Effector memory CD4-positive, alpha-beta T cell (primary cell): ENCODE data around the gene CLDN8.

Experiments
- DNase-seq, 3 donors: peaks; one replicate each; pipeline ENCODE4 v3.0.0-alpha.2; 2020
- H3K27ac ChIP-seq: 2 replicates; pipeline ENCODE4 v1.7.0; 2013; ENCODE audit warnings: mild to moderate bottlenecking, low read length, moderate library complexity; ENCODE audit not compliant: insufficient read depth, poor library complexity, severe bottlenecking
- H3K27me3 ChIP-seq: replicated peaks from 2 replicates; pipeline ENCODE4 v1.7.0; 2013; ENCODE audit warnings: mild to moderate bottlenecking, low read length; ENCODE audit not compliant: insufficient read depth, control insufficient read depth, poor library complexity, severe bottlenecking
- H3K36me3 ChIP-seq: 2 replicates; pipeline ENCODE4 v1.7.0; 2013; ENCODE audit warnings: mild to moderate bottlenecking, low read length, moderate library complexity; ENCODE audit not compliant: control insufficient read depth, insufficient read depth
- H3K4me1 ChIP-seq: 2 replicates; pipeline ENCODE4 v1.7.0; 2013; ENCODE audit warnings: low read length, mild to moderate bottlenecking; ENCODE audit not compliant: control insufficient read depth, insufficient read depth, poor library complexity, severe bottlenecking
- H3K4me3 ChIP-seq: 2 replicates; pipeline ENCODE4 v1.7.0; 2013; ENCODE audit warnings: low read length, low read depth, mild to moderate bottlenecking; ENCODE audit not compliant: insufficient read depth, poor library complexity, severe bottlenecking
- H3K9me3 ChIP-seq: 2 replicates; pipeline ENCODE4 v1.7.0; 2013; ENCODE audit warnings: mild to moderate bottlenecking, low read length, moderate library complexity; ENCODE audit not compliant: control insufficient read depth
- total RNA-seq, 3 donors: gene quantifications; one replicate each; lab custom pipeline; 2026; lab: John Stamatoyannopoulos, UW

The CLDN8 gene
- total RNA-seq, result 0 reads per million in 3 donors

DNA sequence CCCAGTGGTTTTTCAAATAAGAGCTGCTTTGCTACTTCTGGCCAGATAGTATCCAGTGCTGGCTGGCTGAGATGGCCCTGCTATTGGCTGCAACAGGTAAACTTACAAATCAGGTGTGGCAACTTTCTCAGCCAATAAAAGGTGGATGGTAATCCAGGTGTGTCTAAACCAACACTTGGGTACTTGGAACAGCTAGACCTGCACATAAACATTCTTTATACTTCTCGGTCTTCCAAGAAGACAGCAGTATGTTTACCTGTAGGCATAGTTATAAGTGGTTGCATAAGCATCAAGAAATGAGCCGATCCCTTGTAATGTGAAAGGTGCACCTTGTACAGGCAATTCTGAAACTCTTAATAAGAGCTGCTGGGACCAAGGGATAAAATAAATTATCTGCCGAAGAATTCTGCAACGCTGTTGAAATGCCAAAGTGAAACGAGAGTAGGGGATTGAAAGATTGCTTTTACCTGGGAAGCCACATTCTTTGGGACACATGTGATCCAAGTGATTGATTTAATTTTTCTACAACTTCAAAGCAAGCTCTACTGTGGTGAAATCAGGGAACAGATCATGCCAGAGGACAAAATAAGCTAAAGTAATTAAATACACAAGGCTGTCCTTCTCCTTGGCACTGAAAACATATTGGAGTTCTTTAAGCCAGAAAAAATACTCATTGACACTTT, at the start of gene CLDN8:
TSS of gene CLDN8 (minus strand) at position 57 of the 683 bp plus-strand sequence. CDS start 172 bp downstream, outside the sequence.
- no peak for DNase-seq
- Histone ChIP-seq H3K27ac (no peak within 1 kb of the TSS), H3K36me3 (no peaks in the 10 kb centered on the region), H3K9me3 (no peaks in the 10 kb centered on the region), H3K27me3 (no peaks in the 10 kb centered on the region), H3K4me1 (no peaks in the 10 kb centered on the region), H3K4me3 (no peak within 1 kb of the TSS)

DNA sequence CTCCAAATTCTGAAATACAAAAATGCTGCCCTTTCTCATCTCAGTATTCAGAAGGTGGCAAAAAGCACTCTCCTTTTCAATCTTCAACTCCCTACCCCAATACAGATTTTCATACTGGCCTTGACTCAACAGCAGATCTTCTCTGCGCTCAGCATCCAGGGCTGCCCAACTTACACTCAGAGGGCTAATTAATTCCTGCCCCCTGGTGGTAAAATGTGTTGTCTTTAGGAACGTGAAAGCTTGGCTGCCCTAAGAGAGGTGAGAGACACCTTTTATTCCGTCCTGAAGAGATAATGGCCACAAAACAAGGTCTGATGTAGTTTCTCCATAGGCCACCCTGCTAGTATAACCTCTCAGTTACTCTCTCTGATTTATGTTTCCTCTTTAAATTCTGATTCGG, 41.9 kb upstream of the CLDN8 start:
- H3K4me3 ChIP-seq, result no peak overlapping the region
- H3K27ac ChIP-seq, result no peak overlapping the region
- no peaks in the 10 kb centered on the region for H3K36me3 ChIP-seq
- no peaks in the 10 kb centered on the region for H3K4me1 ChIP-seq
- H3K27me3 ChIP-seq, result no peaks in the 10 kb centered on the region
- no peaks in the 10 kb centered on the region for H3K9me3 ChIP-seq
- no peak for DNase-seq

DNA sequence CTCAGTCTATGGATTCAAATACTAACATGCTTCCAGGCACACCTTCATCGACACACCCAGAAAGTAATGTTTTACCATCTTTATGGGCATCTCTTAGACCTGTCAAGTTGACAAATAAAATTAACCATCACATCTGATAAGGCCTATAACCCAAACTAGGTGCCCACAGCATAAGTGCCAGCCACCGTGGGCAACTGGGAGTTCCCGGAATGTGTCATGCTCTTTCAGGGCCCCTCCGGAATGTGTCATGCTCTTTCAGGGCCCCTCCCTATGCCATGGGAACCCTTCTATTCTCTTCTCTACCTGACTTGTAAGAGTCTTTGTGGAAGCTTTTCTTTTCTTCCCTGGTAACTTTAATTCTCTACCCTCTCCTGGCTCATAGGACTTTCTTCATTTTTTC, 40.2 kb upstream of the CLDN8 start:
- DNase-seq, result no peak
- H3K36me3 ChIP-seq, result no peaks in the 10 kb centered on the region
- H3K4me1 ChIP-seq, result no peaks in the 10 kb centered on the region
- H3K27ac ChIP-seq, result no peak overlapping the region
- H3K4me3 ChIP-seq, result no peak overlapping the region
- no peaks in the 10 kb centered on the region for H3K27me3 ChIP-seq
- H3K9me3 ChIP-seq, result no peaks in the 10 kb centered on the region

DNA sequence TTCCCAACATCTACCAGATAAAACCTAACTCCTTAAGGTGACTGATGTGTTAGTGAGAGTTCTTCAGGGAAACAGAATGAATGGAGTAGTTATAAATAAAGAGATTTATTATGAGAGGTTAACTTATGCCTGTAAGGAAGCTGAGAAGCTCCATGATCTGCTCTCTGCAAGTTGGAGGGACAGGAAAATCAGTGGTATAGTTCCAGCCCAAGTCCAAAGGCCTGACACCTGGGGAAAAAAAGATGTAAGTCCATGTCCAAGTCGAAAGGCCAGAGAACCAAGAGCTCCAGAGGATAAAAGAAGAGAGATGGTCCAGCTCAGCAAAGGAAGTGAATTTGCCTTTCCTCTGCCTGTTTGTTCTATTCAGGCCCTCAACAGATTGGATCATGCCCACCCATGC, 39.8 kb upstream of the CLDN8 start:
- no peak for DNase-seq
- H3K9me3 ChIP-seq, result no peaks in the 10 kb centered on the region
- no peaks in the 10 kb centered on the region for H3K4me1 ChIP-seq
- no peak overlapping the region for H3K4me3 ChIP-seq
- H3K27me3 ChIP-seq, result no peaks in the 10 kb centered on the region
- H3K36me3 ChIP-seq, result no peaks in the 10 kb centered on the region
- H3K27ac ChIP-seq, result no peak overlapping the region

DNA sequence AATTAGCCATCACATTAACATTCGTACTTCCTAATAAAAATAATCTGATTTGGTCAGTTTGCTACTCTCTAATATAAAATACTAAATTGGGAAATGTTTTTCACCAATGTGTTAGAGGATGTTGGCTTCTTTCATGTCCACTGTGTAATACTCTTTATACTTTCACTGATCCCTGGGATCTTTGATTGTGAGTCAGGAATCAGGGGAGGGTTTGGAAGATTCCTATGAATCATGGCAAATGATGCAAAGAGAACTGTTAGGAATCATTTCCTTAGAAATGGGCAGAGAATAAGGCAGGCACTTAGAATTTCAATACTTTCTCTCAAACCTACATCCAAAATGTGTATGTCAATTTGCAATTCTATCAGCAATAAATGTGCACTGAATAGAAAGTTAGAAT, 35.9 kb upstream of the CLDN8 start:
- no peaks in the 10 kb centered on the region for H3K36me3 ChIP-seq
- no peak overlapping the region for H3K27ac ChIP-seq
- no peak overlapping the region for H3K4me3 ChIP-seq
- no peaks in the 10 kb centered on the region for H3K4me1 ChIP-seq
- DNase-seq, result no peak
- H3K27me3 ChIP-seq, result no peaks in the 10 kb centered on the region
- H3K9me3 ChIP-seq, result no peaks in the 10 kb centered on the region

DNA sequence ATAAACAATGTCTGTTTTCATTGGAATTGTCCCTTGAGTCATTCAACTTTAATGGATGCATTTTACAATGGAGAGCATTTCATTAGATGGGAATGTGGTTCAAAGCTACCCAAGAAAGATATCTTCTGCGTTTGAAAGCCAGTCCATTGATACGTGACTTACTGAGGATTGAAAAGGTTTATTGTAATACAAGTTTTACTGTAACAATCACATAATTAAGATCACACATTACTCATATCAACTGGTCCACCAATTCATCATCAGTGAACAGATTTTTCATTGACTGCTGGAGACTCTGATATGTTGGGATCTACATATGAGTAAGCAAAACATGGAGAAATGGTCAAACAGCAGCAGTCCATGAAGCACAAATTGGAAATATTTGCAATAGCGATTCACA, 34.0 kb upstream of the CLDN8 start:
- H3K4me1 ChIP-seq, result no peaks in the 10 kb centered on the region
- H3K27ac ChIP-seq, result no peak overlapping the region
- no peak for DNase-seq
- no peaks in the 10 kb centered on the region for H3K27me3 ChIP-seq
- no peaks in the 10 kb centered on the region for H3K36me3 ChIP-seq
- H3K4me3 ChIP-seq, result no peak overlapping the region
- no peaks in the 10 kb centered on the region for H3K9me3 ChIP-seq

DNA sequence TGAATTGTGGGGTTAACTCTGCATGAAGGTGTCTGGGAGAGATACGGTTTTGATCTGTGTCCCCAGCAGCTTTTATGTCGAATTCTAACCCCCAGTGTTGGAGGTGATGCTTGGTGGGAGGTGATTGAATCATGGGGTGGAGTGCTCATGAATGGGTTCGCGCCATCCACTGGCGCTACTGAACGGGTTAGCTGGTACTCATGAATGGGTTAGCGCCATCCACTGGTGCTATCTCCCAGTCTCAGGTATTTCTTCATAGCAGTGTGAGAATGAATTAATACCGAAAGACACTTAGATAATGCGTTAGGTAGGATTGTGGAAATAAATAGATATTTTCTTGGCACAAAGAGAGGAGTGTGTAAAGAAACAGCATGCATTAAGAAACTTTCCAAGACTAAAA, 32.9 kb upstream of the CLDN8 start:
- no peak for DNase-seq
- no peaks in the 10 kb centered on the region for H3K27me3 ChIP-seq
- no peak overlapping the region for H3K27ac ChIP-seq
- H3K36me3 ChIP-seq, result no peaks in the 10 kb centered on the region
- H3K9me3 ChIP-seq, result no peaks in the 10 kb centered on the region
- no peaks in the 10 kb centered on the region for H3K4me1 ChIP-seq
- no peak overlapping the region for H3K4me3 ChIP-seq

DNA sequence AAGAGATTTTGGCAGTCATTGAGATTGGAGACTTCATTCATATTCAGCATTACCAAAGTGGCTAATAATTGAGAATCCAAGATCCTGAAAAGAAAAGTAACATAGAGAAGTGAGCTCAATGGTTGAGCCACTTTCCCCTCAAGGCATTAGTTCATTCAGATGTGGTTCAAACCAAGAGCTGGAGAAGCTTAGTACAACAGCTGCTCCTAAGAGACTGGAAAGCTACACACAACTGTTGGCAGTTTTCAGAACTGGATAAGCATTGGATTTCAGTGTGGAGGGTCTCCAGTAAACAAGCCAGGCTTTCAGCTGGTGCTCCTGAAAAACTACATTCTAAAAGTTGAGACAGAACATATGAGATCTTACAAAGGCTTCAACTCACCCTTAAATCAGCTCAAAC, 29.2 kb upstream of the CLDN8 start:
- no peak for DNase-seq
- H3K9me3 ChIP-seq, result no peaks in the 10 kb centered on the region
- H3K4me1 ChIP-seq, result no peaks in the 10 kb centered on the region
- H3K4me3 ChIP-seq, result no peak overlapping the region
- no peaks in the 10 kb centered on the region for H3K27me3 ChIP-seq
- no peaks in the 10 kb centered on the region for H3K36me3 ChIP-seq
- no peak overlapping the region for H3K27ac ChIP-seq

DNA sequence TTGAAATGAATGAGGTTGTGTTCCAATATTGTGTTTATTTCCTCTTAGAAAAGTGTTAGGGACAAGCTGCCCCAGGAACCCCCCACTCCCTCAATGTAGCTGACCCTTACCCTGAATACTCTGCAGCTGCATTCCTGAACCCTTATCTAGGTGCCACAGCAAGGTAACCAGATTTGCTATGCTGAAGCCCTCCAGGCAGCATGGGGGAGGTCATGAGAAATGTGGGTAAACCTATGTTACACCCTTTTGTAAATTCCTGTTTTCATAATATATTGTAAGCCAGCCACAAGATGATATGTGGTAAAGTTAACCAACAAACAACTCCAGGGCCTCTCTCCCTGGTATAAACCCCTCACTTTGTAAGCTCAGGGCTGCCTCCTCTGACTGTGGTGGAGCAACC, 27.8 kb upstream of the CLDN8 start:
- Histone ChIP-seq H3K27me3 (no peaks in the 10 kb centered on the region), H3K27ac (no peak overlapping the region), H3K4me1 (no peaks in the 10 kb centered on the region), H3K4me3 (no peak overlapping the region), H3K36me3 (no peaks in the 10 kb centered on the region), H3K9me3 (no peaks in the 10 kb centered on the region)
- no peak for DNase-seq

DNA sequence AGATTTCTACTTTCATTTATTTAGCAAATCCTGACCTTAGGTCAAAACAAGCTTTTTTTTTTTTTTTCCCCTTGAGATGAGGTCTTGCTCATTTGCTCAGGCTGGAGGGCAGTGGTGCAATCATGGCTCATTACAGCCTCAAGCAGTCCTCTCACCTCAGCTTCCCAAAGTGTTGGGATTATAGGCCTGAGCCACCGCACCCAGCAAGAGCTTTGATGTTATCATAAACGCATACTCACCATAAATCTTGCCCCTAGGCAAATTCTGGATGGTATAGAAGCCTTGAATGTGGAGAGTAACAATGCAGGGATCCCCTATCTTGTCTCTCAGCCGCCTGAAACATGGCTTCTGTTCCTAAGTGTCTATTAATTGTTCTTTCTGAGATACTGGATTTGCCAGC, 24.8 kb upstream of the CLDN8 start:
- no peaks in the 10 kb centered on the region for H3K9me3 ChIP-seq
- H3K27ac ChIP-seq, result no peak overlapping the region
- H3K36me3 ChIP-seq, result no peaks in the 10 kb centered on the region
- no peak overlapping the region for H3K4me3 ChIP-seq
- H3K4me1 ChIP-seq, result no peaks in the 10 kb centered on the region
- H3K27me3 ChIP-seq, result no peaks in the 10 kb centered on the region
- DNase-seq, result no peak
